Keratinocyte (primary cell): Measurements from ENCODE around the gene PLPP3. TPM values are rescaled to one million over a fixed set of nuclear protein-coding genes. Genes with fewer than 3 reads are reported as not detected.

Experiments used
- DNase-seq: peaks from one replicate; pipeline ENCODE4 v3.0.0-alpha.2; 2011; ENCODE audit warnings: low read depth, missing footprints, low spot score
- FAIRE-seq: peaks from 2 replicates; lab custom pipeline; 2011; peaks lifted over from hg19 to GRCh38; lab: Jason Lieb, UNC
- H2AFZ ChIP-seq: 2 replicates; pipeline ENCODE4 v1.6.0; 2012; ENCODE audit warnings: low read length, control low read depth, inconsistent platforms; ENCODE audit not compliant: control insufficient read depth
- H3K27ac ChIP-seq: 2 replicates; pipeline ENCODE4 v1.5.1; 2011; ENCODE audit warnings: low read length; ENCODE audit not compliant: control insufficient read depth, insufficient read depth
- H3K27me3 ChIP-seq: 3 replicates; pipeline ENCODE4 v1.6.0; 2011; ENCODE audit warnings: low read length; ENCODE audit not compliant: control insufficient read depth, insufficient read depth; ENCODE audit errors: extremely low read depth
- H3K36me3 ChIP-seq, 2 experiments: 2 replicates in 1 of 2; 3 replicates in 1 of 2; pipeline ENCODE4 v1.5.1; 2011; ENCODE audit warnings: low read length in 2 of 2, mild to moderate bottlenecking in 1 of 2; ENCODE audit not compliant: control insufficient read depth in 2 of 2, insufficient read depth in 2 of 2; ENCODE audit errors: extremely low read depth in 1 of 2
- H3K4me1 ChIP-seq: 3 replicates; pipeline ENCODE4 v1.5.1; 2011; ENCODE audit warnings: low read length; ENCODE audit not compliant: control insufficient read depth, insufficient read depth; ENCODE audit errors: extremely low read depth
- H3K4me2 ChIP-seq: 3 replicates; pipeline ENCODE4 v1.6.0; 2011; ENCODE audit warnings: low read depth, low read length; ENCODE audit not compliant: control insufficient read depth, insufficient read depth; ENCODE audit errors: extremely low read depth
- H3K4me3 ChIP-seq, 3 experiments: fragments of 200-600 bp in 1 of 3; sonication (generic) in 1 of 3; 2 replicates in 2 of 3; 3 replicates in 1 of 3; pipeline ENCODE4 v1.5.1; 2011 to 2016; ENCODE audit warnings: low read length in 3 of 3, mild to moderate bottlenecking in 3 of 3, control low read depth in 2 of 3, inconsistent platforms in 1 of 3, low read depth in 1 of 3, mixed read lengths in 1 of 3, mixed run types in 1 of 3, moderate library complexity in 1 of 3; ENCODE audit not compliant: control insufficient read depth in 2 of 3, insufficient read depth in 2 of 3; ENCODE audit errors: extremely low read depth in 1 of 3
- H3K79me2 ChIP-seq: 2 replicates; pipeline ENCODE4 v1.6.0; 2012; ENCODE audit warnings: low read length; ENCODE audit not compliant: control insufficient read depth, insufficient read depth
- H3K9ac ChIP-seq: 3 replicates; pipeline ENCODE4 v1.6.0; 2011; ENCODE audit warnings: low read length; ENCODE audit not compliant: control insufficient read depth, insufficient read depth; ENCODE audit errors: extremely low read depth
- H3K9me1 ChIP-seq: 3 replicates; pipeline ENCODE4 v1.6.0; 2011; ENCODE audit warnings: low read length; ENCODE audit not compliant: control insufficient read depth, insufficient read depth; ENCODE audit errors: extremely low read depth
- H3K9me3 ChIP-seq: 2 replicates; pipeline ENCODE4 v1.5.1; 2012; ENCODE audit warnings: low read depth, low read length; ENCODE audit not compliant: control insufficient read depth
- H4K20me1 ChIP-seq: 3 replicates; pipeline ENCODE4 v1.6.0; 2011; ENCODE audit warnings: low read length; ENCODE audit not compliant: control insufficient read depth, insufficient read depth; ENCODE audit errors: extremely low read depth
- CTCF ChIP-seq, 3 experiments: IDR thresholded peaks in 1 of 3; conservative IDR thresholded peaks in 1 of 3; optimal IDR thresholded peaks in 1 of 3; 2 replicates in 2 of 3; 3 replicates in 1 of 3; pipeline versions ENCODE3 to v1.5.1; 2011; ENCODE audit warnings: low read length in 3 of 3, mild to moderate bottlenecking in 3 of 3, moderate library complexity in 2 of 3, control low read depth in 1 of 3, inconsistent platforms in 1 of 3; ENCODE audit not compliant: insufficient read depth in 2 of 3; ENCODE audit errors: extremely low read depth in 1 of 3
- EZH2 ChIP-seq: IDR thresholded peaks from one replicate; pipeline ENCODE4 v1.6.1; 2012; ENCODE audit warnings: inconsistent platforms, mild to moderate bottlenecking, low read length, moderate library complexity
- dilution Hi-C: fragments of 300-500 bp; cut with MboI; formaldehyde crosslinking; loops from one replicate; pipeline ENCODE4 v1.7.0; 2020; ENCODE audit warnings: low sequenced_read_pairs; ENCODE audit not compliant: extremely low pct_ligation_motif_present
- polyA plus RNA-seq, 5 experiments: library from polyadenylated mRNA; depleted of rRNA in 3 of 5; stranded (reverse) in 3 of 5; stranded (forward) in 1 of 5; unstranded in 1 of 5; fragments of >200 nt; gene quantifications; 1 replicate in 1 of 5; 2 replicates in 3 of 5; 3 replicates in 1 of 5; pipeline versions ENCODE4 v1.2.1 to v1.2.3, GENCODE V29; 2011 to 2012; ENCODE audit warnings: missing spikeins in 2 of 5, low read depth in 1 of 5, low replicate concordance in 1 of 5

PLPP3 gene
- polyA plus RNA-seq, 1 donor (not counting 4 experiments of a cell fraction or from before 2014, with no cell fraction given), result 4.0 TPM

GRCh38 chr1:56469640-56470371 lies 109.6 kb downstream of the PLPP3 start:
- H3K27me3 ChIP-seq, result no peaks in the 10 kb centered on the region
- DNase-seq (no peak), FAIRE-seq (no peak)
- no peak overlapping the region for H2AFZ ChIP-seq
- H3K79me2 ChIP-seq, result no peaks in the 10 kb centered on the region
- dilution Hi-C loops, result no loop called here
- H3K9ac ChIP-seq, result no peak overlapping the region
- H3K4me2 ChIP-seq, result no peak overlapping the region
- no peaks in the 10 kb centered on the region for H3K9me3 ChIP-seq
- H3K4me1 ChIP-seq, result no peaks in the 10 kb centered on the region
- no peaks in the 10 kb centered on the region for H3K36me3 ChIP-seq
- TF ChIP-seq CTCF (optimal IDR thresholded peaks at IDR 0.05 in 1 of 3, IDR thresholded peaks at IDR 0.05 in 1 of 3, conservative IDR thresholded peaks at IDR 0.05 in 1 of 3; ENCODE audit: extremely low read depth in 1 of 3, insufficient read depth in 2 of 3, low read length in 3 of 3) (no peak), EZH2 (no peak)
- H3K9me1 ChIP-seq, result no peaks in the 10 kb centered on the region
- no peak overlapping the region for H3K4me3 ChIP-seq
- no peaks in the 10 kb centered on the region for H4K20me1 ChIP-seq
- H3K27ac ChIP-seq, result no peak overlapping the region

- Histone ChIP-seq H3K9ac (no peak overlapping the region), H3K36me3 (no peaks in the 10 kb centered on the region), H3K27me3 (no peaks in the 10 kb centered on the region), H3K9me1 (no peaks in the 10 kb centered on the region), H4K20me1 (no peaks in the 10 kb centered on the region), H3K79me2 (no peaks in the 10 kb centered on the region), H3K4me1 (no peaks in the 10 kb centered on the region), H3K27ac (no peak overlapping the region), H3K9me3 (no peaks in the 10 kb centered on the region), H3K4me2 (no peak overlapping the region), H3K4me3 (no peak overlapping the region), H2AFZ (no peak overlapping the region)
- FAIRE-seq, result no peak
- DNase-seq, result no peak
- dilution Hi-C loops, result no loop called here
- no peak for TF ChIP-seq CTCF (optimal IDR thresholded peaks at IDR 0.05 in 1 of 3, IDR thresholded peaks at IDR 0.05 in 1 of 3, conservative IDR thresholded peaks at IDR 0.05 in 1 of 3; ENCODE audit: extremely low read depth in 1 of 3, insufficient read depth in 2 of 3, low read length in 3 of 3)
- no peak for TF ChIP-seq EZH2
These were observed 110.8 kb downstream of the PLPP3 start for GRCh38 chr1:56468518-56468917.
